ENCODE data around the gene ABCF2. TPM values are rescaled to one million over a fixed set of nuclear protein-coding genes. Genes with fewer than 3 reads are reported as not detected.

The ABCF2 gene
- total RNA-seq, result 56.0 and 57.3 TPM in 2 replicates

DNA sequence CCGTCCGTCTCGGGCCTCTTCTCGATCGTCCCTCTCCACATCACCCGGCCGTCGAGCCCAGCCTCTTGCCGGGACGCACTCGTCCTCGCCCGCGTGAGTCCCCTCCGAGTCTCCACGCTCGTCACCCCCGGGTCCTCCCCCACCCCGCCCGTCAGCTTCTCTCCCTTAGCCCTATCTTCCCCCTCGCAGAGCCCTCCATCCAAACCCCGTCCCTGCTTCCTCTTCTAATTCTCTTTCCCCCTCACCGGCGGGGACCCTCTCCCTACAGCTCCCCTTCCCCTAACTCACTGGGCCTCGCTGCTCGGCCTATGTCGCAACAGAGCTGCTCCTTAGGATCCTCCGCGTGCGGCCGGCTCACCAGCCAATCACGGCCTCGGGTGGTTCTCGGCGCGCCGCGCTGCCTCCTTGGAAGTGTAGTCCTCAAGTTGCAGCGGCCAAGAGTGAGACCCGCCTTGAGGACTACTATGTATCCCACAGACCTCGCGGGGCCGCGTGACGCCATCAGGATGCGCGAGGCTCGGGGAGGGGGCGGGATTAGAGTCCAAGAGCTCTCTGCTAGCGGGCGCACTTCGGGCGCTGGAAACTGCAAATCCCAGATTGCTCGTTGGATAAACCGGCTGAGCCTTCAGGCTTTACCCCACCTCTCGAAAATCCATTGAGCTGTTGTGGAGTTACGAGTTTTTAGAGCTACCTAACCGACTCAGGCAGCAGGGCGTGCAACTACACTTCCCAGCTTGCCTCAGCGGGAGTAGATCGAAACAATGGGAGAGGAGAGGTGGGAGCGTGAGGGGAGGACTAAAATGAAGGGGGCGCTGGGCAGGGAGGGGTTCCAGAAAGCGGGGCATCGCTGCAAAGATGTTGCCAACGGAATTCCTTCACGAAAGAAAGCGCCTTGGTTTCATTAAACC, at the start of gene ABCF2:
ABCF2 (minus strand) TSS at position 331 of the 908 bp plus-strand sequence. CDS start 747 bp downstream, outside the sequence.

DNA sequence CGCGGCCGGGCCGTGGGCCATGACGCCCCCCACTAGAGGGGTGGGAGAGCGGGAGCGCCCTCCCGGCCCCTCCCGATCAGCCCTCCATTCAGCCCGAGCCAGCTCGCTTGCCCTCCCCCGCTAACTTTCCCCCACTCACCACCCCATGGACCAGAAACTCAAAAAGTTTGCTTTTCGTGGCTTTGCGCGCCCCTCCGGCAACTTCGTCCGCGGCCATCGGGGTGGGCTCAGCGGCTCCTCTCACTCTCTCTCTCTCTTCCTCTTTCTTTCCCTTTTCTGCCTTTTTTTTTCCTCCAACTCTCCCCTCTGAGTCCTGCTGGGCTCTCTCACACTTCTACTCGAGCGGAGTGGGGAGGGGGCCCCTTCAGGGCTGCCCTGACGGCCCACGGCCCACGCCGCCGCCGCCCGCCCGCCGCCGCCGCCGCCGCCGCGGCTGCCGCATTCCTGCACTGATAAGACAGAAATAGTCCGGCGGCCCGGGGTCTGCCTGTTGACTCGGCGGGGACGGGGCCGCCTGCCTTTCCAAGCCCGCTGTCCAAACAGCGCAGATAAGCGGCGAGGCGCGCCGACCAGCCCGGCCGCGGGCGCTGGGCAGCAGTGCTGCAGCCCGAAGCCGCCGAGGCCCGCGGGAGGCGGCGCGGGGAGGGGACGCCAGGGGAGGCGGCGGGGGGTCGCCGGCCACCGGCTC, 21.5 kb upstream of the ABCF2 start, which contains the start of gene SMARCD3:
SMARCD3 (minus strand) TSS at position 349 of the 688 bp plus-strand sequence; CDS start at position 217, 132 bp downstream.

GRCh38 chr7:151232091-151232916, 5.3 kb upstream of the ABCF2 start, which contains the start of gene CHPF2:
Gene CHPF2, plus strand, starts transcription at chr7:151232483. Its CDS starts 1,529 bp downstream, at chr7:151234012.

GRCh38 chr7:151210087-151210854, 16.7 kb downstream of the ABCF2 start, which contains the start of gene H2BK1:
Gene H2BK1, minus strand, starts transcription at chr7:151210488. Its CDS starts 170 bp downstream, at chr7:151210318.

GRCh38 chr7:151186640-151187408, 40.2 kb downstream of the ABCF2 start, which contains the start of gene ASB10:
Gene ASB10, minus strand, starts transcription at chr7:151187250. Its CDS starts 120 bp downstream, at chr7:151187130.

GRCh38 chr7:151167197-151167961, 59.6 kb downstream of the ABCF2 start, which contains the start of gene GBX1:
Gene GBX1, minus strand, starts transcription at chr7:151167694. Its CDS starts 146 bp downstream, at chr7:151167548.

Other genes with a start within 250 kb of the ABCF2 start
- 0.16 TPM in 1 of 2 replicates, not detected in the other for gene KCNH2, start 248.9 kb downstream of the ABCF2 start, total RNA-seq
- gene NOS3, start 236.2 kb downstream of the ABCF2 start, total RNA-seq, result 1.5 and 3.9 TPM in 2 replicates
- gene ATG9B, start 202.7 kb downstream of the ABCF2 start, total RNA-seq, result under 0.01 and 0.16 TPM in 2 replicates
- gene ABCB8, start 198.8 kb downstream of the ABCF2 start, total RNA-seq, result 33.9 and 37.3 TPM in 2 replicates
- gene ASIC3, start 178.7 kb downstream of the ABCF2 start, total RNA-seq, result 0.12 and 0.16 TPM in 2 replicates
- 12.2 and 12.4 TPM in 2 replicates for gene CDK5, start 169.3 kb downstream of the ABCF2 start, total RNA-seq
- 69.2 and 82.3 TPM in 2 replicates for gene SLC4A2, start 167.6 kb downstream of the ABCF2 start, total RNA-seq
- 134 and 135 TPM in 2 replicates for gene FASTK, start 146.4 kb downstream of the ABCF2 start, total RNA-seq
- 18.3 and 24.5 TPM in 2 replicates for gene TMUB1, start 143.7 kb downstream of the ABCF2 start, total RNA-seq
- gene AGAP3, start 140.7 kb downstream of the ABCF2 start, total RNA-seq, result 42.9 and 73.5 TPM in 2 replicates
- gene GBX1, start 59.5 kb downstream of the ABCF2 start, total RNA-seq, result not detected in 2 replicates
- gene ASB10, start 40.0 kb downstream of the ABCF2 start, total RNA-seq, result not detected in 2 replicates
- not detected in 2 replicates for gene H2BK1, start 16.7 kb downstream of the ABCF2 start, total RNA-seq
- gene CHPF2, start 5.3 kb upstream of the ABCF2 start, total RNA-seq, result 94.7 and 105 TPM in 2 replicates
- gene SMARCD3, start 21.5 kb upstream of the ABCF2 start, total RNA-seq, result 46.2 and 52.7 TPM in 2 replicates
- gene NUB1, start 114.6 kb upstream of the ABCF2 start, total RNA-seq, result 35.0 and 38.7 TPM in 2 replicates
- 0.24 and 1.1 TPM in 2 replicates for gene WDR86, start 182.8 kb upstream of the ABCF2 start, total RNA-seq
- 0.16 and 0.61 TPM in 2 replicates for gene CRYGN, start 212.9 kb upstream of the ABCF2 start, total RNA-seq